ENCODE results near the gene SUMO2.
A peak's percentile ranks its signal among the peaks of the same experiment; 100 is the strongest.
"Not testable (repeated sequence)": the region's sequence is repeated elsewhere in the genome, so short reads cannot be mapped to it uniquely, and the experiment has no call there.

SUMO2 gene

GRCh38 chr17:75146592-75146991, 36.2 kb downstream of the SUMO2 start:
- DNase-seq (ENCODE audit: extremely low read depth in 1 of 2, low read depth in 1 of 2), result no peak

DNA sequence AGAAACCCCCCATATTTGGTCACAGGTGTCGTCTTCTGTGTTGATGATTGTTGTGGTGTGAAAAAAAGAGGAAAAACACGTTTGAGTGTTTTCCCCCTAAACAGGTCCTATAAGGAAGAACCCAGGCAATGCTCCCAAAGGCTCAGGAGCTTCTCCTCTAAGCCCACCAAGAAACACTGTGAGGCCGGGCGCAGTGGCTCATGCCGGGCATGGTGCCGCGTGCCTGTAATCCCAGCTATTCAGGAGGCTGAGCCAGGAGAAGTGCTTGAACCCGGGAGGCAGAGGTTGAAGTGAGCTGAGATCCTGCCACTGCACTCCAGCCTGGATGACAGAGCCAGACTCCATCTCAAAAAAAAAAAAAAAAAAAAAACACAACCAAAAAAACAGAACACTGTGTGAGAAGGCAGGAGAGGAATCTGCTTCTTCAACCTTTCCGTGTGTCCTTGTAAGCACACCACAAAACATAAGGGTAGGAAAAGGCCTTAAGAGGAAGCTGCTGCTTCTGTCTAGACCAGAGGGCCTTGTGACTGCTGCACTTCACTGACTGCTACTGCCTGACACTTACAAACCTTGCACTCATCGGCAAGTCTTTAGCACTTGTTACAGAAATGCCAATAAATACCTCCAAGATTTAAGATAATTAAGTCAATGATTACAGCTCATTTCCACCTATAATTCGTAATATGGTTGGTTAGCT, 37.8 kb downstream of the SUMO2 start:
- DNase-seq (ENCODE audit: extremely low read depth in 1 of 2, low read depth in 1 of 2), result no peak

DNA sequence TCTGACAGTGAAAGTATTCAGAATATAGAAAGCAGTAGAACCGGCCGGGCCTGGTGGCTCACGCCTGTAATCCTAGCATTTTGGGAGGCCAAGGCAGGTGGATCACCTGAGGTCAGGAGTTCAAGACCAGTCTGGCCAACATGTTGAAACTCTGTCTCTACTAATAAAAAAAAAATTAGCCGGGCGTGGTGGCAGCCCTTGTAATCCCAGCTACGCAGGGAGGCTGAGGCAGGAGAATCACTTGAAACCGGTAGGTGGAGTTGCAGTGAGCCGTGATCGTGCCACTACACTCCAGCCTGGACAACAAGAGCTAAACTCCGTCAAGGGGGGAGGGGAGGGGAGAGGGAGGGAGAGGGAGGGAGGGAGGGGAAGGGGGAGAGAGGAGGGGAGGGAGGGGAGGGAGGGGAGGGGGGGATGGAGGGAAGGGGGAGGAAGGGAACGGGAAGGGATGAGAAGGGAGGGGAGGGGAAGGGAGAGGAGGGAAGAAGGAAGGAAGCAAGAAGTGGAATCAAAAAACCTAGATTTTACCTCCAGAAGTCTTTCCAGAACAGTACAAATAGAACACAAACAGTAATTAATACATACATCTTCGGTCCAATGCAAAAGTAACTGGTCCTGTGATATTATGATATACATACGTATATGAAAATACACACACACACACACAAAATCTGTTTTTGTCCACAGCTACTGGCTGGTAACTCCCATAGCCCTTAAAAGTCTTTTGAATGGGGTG, 40.4 kb downstream of the SUMO2 start:
- no peak for DNase-seq (ENCODE audit: extremely low read depth in 1 of 2, low read depth in 1 of 2)

DNA sequence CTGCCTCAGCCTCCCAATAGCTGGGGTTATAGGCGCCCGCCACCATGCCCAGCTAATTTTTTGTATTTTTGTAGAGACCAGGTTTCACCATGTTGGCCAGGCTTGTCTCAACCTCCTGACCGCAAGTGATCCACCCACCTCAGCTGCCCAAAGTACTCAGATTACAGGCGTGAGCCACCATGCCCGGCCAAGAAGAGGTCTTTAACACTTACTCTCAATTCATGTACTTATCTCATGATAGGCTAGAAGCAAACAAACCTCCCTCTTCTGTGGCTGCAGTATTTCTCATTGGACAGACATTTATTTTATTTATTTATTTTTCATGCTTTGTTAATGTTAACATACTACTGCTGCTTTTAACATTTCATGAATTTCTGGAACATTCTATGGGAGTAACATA, 44.2 kb downstream of the SUMO2 start:
- DNase-seq (ENCODE audit: extremely low read depth in 1 of 2, low read depth in 1 of 2), result no peak

DNA sequence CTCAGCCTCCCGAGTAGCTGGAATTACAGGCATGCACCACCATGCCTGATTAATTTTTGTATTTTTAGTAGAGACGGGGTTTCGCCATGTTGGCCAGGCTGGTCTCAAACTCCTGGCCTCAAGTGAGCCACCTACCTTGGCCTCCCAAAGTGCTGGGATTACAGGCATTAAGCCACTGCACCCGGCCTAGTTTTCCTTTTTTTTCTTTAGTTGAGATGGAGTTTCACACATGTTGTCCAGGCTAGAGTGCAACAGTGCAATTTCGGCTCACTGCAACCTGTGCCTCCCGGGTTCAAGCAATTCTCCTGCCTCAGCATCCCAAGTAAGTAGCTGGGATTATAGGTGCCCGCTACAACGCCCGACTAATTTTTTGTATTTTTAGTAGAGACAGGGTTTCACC, 45.0 kb downstream of the SUMO2 start:
- DNase-seq (ENCODE audit: extremely low read depth in 1 of 2, low read depth in 1 of 2), result not testable (repeated sequence)

DNA sequence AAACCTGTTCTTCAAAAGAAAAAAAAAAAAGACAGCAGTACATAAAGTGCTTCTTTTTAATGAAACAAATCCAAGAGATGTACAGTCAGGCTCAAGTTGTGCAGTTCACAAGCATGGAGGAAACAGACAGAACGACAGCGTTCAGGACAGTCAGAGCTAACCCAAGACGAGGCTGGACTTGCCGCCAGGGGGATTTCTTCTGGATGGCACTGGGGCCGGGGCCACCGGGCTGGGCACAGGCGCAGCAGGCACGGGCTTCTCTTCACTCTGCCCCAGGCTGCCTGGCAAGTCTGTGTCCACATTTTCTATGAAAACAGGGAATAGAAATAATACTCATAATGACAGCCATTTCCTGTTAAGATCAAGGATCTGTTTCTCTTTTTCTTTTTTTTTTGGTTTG, 46.8 kb downstream of the SUMO2 start:
- DNase-seq (ENCODE audit: extremely low read depth in 1 of 2, low read depth in 1 of 2), result no peak

DNA sequence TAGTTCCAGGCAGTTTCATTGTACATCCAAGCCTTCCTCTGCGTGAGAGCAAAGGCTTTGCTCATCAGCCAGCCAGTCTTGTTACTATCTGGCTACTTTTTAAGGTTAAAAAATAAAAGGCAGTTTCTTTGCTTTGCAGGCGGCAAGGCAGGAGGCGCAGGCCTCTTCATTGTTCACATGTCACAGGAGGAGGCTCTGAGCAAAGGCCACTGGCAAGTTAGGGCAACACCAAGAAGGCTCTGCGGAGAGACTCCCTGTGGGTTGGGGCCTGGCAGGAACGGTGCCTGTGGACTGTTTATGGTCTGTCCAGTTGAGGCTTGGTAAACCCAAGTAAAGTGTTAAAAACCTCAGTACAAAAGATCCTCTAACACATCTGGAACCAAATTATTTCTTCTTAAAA, 47.3 kb downstream of the SUMO2 start:
- no peak for DNase-seq (ENCODE audit: extremely low read depth in 1 of 2, low read depth in 1 of 2)

- not testable (repeated sequence) for DNase-seq (ENCODE audit: extremely low read depth in 1 of 2, low read depth in 1 of 2)
Observed at GRCh38 chr17:75133607-75134347, 49.0 kb downstream of the SUMO2 start.

GRCh38 chr17:75133001-75133400, 49.8 kb downstream of the SUMO2 start:
- no peak for DNase-seq (ENCODE audit: extremely low read depth in 1 of 2, low read depth in 1 of 2)

DNA sequence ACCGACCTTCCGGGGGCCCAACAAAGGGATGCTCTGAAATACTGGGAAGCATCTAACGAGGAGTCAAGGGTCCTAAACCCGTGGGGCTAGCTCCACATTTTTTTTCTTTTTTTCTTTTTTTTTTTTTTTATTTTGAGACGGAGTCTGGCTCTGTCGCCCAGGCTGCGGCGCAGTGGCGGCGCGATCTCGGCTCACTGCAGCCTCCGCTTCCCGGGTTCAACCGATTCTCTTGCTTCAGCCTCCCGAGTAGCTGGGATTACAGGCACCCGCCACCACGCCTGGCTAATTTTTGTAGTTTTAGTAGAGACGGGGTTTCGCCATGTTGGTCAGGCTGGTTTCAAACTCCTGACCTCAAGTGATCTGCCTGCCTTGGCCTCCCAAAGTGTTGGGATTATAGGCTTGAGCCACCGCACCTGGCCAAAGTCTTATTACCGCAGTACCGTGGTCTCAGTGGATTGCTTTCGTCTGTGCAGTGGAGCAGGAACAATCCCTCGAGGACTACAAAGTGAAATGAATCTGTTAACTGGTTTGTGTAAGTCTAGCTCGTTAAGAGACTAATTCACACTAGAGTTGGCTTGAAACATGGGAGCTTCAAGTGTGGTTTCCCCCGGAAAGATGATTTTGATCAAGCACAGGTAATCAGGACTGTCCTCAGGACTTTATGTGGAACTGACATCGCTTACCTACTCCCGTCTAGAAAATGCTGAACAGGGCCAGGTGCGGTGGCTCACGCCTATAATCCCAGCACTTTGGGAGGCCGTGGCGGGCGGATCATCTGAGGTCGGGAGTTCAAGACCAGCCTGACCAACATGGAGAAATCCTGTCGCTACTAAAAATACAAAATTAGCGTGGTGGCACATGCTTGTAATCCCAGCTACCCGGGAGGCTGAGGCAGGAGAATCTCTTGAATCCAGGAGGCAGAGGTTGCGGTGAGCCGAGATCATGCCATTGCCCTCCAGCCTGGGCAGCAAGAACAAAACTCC, 50.5 kb downstream of the SUMO2 start:
- DNase-seq (ENCODE audit: extremely low read depth in 1 of 2, low read depth in 1 of 2), result not testable (repeated sequence)

GRCh38 chr17:75131278-75132017, 51.3 kb downstream of the SUMO2 start, which contains the start of gene NT5C:
Gene NT5C (minus strand): TSS chr17:75131742. CDS start chr17:75131707, 35 bp downstream.
- peak; percentile 73 for DNase-seq (ENCODE audit: extremely low read depth in 1 of 2, low read depth in 1 of 2)

DNA sequence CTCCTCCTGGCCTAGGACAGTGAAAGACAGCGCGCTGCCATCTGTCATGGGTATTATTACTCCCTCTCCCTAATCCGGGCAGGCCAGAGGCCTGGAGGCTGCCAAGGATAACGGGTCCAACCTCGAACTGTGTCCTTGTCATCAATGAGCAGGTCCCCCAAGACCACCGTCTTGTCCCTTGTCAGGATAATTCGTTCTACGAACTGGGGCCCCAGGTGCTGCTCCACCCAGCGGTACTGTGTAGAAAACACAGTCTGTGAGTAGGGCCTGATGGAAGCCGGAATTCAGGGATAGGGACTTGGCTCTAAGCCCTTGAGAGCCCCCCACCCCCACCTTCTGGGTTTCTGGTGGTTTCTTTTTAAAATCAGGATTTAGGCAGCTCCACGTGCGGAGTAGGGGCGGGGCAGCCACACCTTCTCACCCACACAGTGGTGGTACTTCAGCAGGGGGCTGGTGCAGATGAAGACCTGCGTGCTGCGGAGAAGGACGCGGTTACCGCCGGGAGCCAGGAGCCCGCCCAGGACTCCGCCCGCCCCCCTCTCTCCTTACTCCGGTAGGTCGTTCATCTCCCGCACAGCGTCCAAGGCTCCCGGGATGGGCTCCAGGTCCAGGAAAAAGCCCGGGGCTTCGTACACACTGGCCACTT, 52.0 kb downstream of the SUMO2 start:
- DNase-seq (ENCODE audit: extremely low read depth in 1 of 2, low read depth in 1 of 2), result peak; percentile 20 to 37

DNA sequence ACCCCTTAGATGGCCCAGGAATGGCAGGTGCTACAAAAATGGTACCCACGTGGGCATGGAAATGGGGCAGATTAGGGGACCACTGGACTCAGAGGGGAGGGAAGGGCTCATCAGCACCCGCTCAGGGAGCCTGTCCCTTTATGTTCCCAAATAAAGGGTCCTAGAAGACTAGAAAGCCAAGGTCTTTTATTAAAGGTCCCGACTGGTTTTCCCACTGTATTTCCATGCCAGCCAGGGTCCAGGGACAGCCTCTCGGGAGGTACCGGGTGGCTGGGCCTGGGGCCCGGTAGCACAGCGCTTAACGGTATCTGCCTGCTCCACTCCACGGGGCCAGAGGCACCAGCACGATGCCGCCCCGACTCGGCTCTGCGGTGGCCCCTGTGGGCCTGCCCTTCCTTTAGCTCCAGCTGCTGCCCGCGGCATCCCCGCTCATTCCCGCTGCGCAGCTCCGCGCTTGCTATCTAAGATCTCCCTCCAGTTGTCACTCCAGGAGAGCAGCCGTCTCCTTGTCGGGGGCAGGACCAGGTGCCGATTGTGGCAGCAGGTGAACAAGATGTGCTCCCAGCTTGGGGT, 52.6 kb downstream of the SUMO2 start:
- no peak for DNase-seq (ENCODE audit: extremely low read depth in 1 of 2, low read depth in 1 of 2)

DNA sequence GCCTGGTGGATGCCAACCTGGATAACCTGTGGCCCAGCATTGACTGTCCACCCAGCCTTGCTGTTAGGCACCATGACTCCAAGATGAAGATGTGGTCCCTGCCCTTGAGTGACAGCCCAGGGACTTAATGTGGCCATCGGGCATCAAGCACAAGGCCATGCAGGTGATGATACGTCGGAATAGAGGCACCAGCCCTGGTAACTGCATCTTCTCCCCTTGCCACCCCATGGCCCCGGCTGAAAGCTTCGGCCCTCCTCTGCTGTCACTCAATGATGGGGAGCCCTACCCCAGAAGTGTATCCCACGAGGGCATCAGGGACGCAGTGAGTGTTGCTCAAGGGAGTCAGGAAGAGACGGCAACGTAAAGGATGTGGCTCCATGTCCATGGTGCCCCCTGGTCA, 53.2 kb downstream of the SUMO2 start:
- DNase-seq (ENCODE audit: extremely low read depth in 1 of 2, low read depth in 1 of 2), result no peak

GRCh38 chr17:75128694-75129505, 53.9 kb downstream of the SUMO2 start:
- no peak for DNase-seq (ENCODE audit: extremely low read depth in 1 of 2, low read depth in 1 of 2)

DNA sequence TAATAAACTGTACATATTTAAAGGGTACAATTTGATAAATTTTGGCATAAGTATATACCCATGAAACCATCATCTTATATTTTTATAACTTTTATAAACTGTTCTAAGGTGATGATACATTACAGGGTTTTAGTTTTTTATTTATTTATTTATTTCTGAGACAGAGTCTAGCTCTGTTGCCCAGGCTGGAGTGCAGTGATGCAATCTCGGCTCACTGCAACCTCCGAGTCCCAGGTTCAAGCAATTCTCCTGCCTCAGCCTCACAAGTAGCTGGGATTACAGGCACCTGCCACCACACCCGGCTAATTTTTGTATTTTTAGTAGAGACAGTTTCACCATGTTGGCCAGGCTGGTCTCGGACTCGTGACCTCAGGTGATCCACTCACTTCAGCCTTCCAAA, 54.8 kb downstream of the SUMO2 start:
- not testable (repeated sequence) for DNase-seq (ENCODE audit: extremely low read depth in 1 of 2, low read depth in 1 of 2)

- no peak for DNase-seq (ENCODE audit: extremely low read depth in 1 of 2, low read depth in 1 of 2)
Observed at GRCh38 chr17:75126954-75127353, 55.8 kb downstream of the SUMO2 start.

DNA sequence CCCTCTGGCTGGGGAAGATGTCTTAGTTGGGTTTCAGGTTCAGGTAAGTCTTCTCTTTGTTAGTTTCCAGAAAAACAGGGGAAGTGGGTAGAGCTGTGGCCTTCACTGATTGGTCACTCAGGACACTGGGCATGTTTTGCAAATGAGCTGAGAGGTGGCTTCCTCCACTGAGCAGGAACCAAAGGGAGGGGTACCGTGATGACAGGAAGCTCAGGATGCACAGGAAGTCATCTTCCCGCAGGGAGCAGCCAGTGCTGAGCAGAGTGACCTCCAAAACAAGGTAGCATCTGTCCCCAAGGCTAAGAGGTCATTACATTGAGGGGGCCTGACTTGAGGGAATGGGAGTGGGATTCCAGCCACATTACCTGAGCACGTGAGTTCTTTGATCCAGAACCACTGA, 56.8 kb downstream of the SUMO2 start:
- DNase-seq (ENCODE audit: extremely low read depth in 1 of 2, low read depth in 1 of 2), result no peak

All from stimulated activated CD8-positive, alpha-beta memory T cell treated with anti-CD3 and anti-CD28 coated beads, Interleukin-7, amount 100 ng/mL, for 48 hours (primary cell).